GM12878 (cell line): ENCODE data around the gene MCC. TPM values are rescaled to one million over a fixed set of nuclear protein-coding genes. Genes with fewer than 3 reads are reported as not detected.

Experiments used
- ATAC-seq: fragments of 200-7000 bp; cut with Tn5 transposase; 3 replicates; pipeline ENCODE4 v1.9.1; 2020; ENCODE audit warnings: mild to moderate bottlenecking, moderate library complexity
- BruUV-seq: library from RNA; stranded (reverse); fragments of 400-500 nt; replicated peaks from 2 replicates; lab custom pipeline; 2021; lab: Mats Ljungman, UMichigan
- CTCF ChIA-PET: fragments of 300-600 bp; sonication (Branson Sonifier 250); formaldehyde crosslinking; extraction: SDS; loops from one replicate; lab custom pipeline; 2021; ENCODE audit warnings: inconsistent platforms; lab: Yijun Ruan, JAX
- POLR2A ChIA-PET: fragments of 350-600 bp; formaldehyde crosslinking; extraction: SDS; loops from one replicate; lab custom pipeline; 2021; ENCODE audit warnings: inconsistent platforms; lab: Charles Lee
- RAD21 ChIA-PET: fragments of 300-600 bp; sonication (Branson Sonifier 250); formaldehyde crosslinking; loops from one replicate; lab custom pipeline; 2023; ENCODE audit warnings: antibody characterized with exemption; ENCODE audit not compliant: unreplicated experiment; lab: Charles Lee
- SMC1A ChIA-PET: fragments of 300-600 bp; sonication (Branson Sonifier 250); formaldehyde crosslinking; loops from one replicate; lab custom pipeline; 2023; ENCODE audit not compliant: unreplicated experiment, uncharacterized antibody; lab: Charles Lee
- DNase-seq: peaks from one replicate; pipeline ENCODE4 v3.0.0-alpha.2; 2011; ENCODE audit warnings: low read depth, low spot score
- FAIRE-seq: peaks from 3 replicates; lab custom pipeline; 2011; peaks lifted over from hg19 to GRCh38; lab: Jason Lieb, UNC
- H2AFZ ChIP-seq: 2 replicates; pipeline ENCODE4 v1.6.0; 2011; ENCODE audit warnings: low read depth, low read length, control low read depth; ENCODE audit not compliant: control insufficient read depth
- H3K27ac ChIP-seq: 2 replicates; pipeline ENCODE4 v1.5.1; 2011; ENCODE audit warnings: control low read depth; ENCODE audit not compliant: control insufficient read depth, insufficient read depth
- H3K27me3 ChIP-seq, 2 experiments: replicated peaks in 1 of 2; 2 replicates each; pipeline versions ENCODE4 v1.6.0 to v1.6.1; 2011; ENCODE audit warnings: low read length in 1 of 2; ENCODE audit not compliant: control insufficient read depth in 2 of 2, insufficient read depth in 2 of 2
- H3K36me3 ChIP-seq, 2 experiments: 2 replicates each; pipeline ENCODE4 v1.5.1; 2011; ENCODE audit warnings: low read length in 1 of 2; ENCODE audit not compliant: control insufficient read depth in 2 of 2, insufficient read depth in 2 of 2
- H3K4me1 ChIP-seq: 2 replicates; pipeline ENCODE4 v1.6.1; 2011; ENCODE audit warnings: mild to moderate bottlenecking, low read length, moderate library complexity, mixed read lengths; ENCODE audit not compliant: control insufficient read depth, insufficient read depth
- H3K4me2 ChIP-seq: 2 replicates; pipeline ENCODE4 v1.6.0; 2011; ENCODE audit warnings: control low read depth; ENCODE audit not compliant: control insufficient read depth, insufficient read depth
- H3K4me3 ChIP-seq: fragments of 200-600 bp; sonication (generic); 2 replicates; pipeline ENCODE4 v1.5.1; 2016
- H3K79me2 ChIP-seq: 2 replicates; pipeline ENCODE4 v1.6.0; 2011; ENCODE audit warnings: low read length; ENCODE audit not compliant: control insufficient read depth, insufficient read depth
- H3K9ac ChIP-seq: 2 replicates; pipeline ENCODE4 v1.8.0; 2011; ENCODE audit warnings: low read length, control low read depth, mixed read lengths; ENCODE audit not compliant: control insufficient read depth, insufficient read depth
- H3K9me3 ChIP-seq: replicated peaks from 3 replicates; pipeline ENCODE4 v1.5.1; 2011; ENCODE audit warnings: mild to moderate bottlenecking, low read length; ENCODE audit not compliant: control insufficient read depth, insufficient read depth
- H4K20me1 ChIP-seq: 2 replicates; pipeline ENCODE4 v1.6.0; 2011; ENCODE audit not compliant: control insufficient read depth, insufficient read depth
- BACH1 ChIP-seq: fragments of 450-650 bp; IDR thresholded peaks from 2 replicates; pipeline ENCODE4 v1.6.1; 2017; ENCODE audit warnings: mild to moderate bottlenecking, borderline replicate concordance
- CREM ChIP-seq: IDR thresholded peaks from 2 replicates; pipeline ENCODE4 v1.6.1; 2014; ENCODE audit warnings: antibody characterized with exemption, low read depth
- MEF2A ChIP-seq: IDR thresholded peaks from 2 replicates; pipeline ENCODE4 v1.6.1; 2011; ENCODE audit warnings: low read depth, mild to moderate bottlenecking, low read length, moderate library complexity; ENCODE audit not compliant: insufficient read depth
- MTA3 ChIP-seq: IDR thresholded peaks from 2 replicates; pipeline ENCODE4 v1.6.1; 2012; ENCODE audit warnings: low read length, inconsistent platforms, borderline replicate concordance
- NR2C1 ChIP-seq: fragments of 450-650 bp; IDR thresholded peaks from 2 replicates; pipeline ENCODE4 v1.6.1; 2017; ENCODE audit warnings: antibody characterized with exemption, mild to moderate bottlenecking, moderate library complexity
- NR2F1 ChIP-seq: fragments of 450-650 bp; conservative IDR thresholded peaks from 2 replicates; pipeline ENCODE4 v1.6.1; 2017; ENCODE audit warnings: mild to moderate bottlenecking
- PAX5 ChIP-seq: IDR thresholded peaks from 2 replicates; pipeline ENCODE4 v1.6.1; 2011; ENCODE audit warnings: low read depth, low read length, borderline replicate concordance
- PML ChIP-seq: IDR thresholded peaks from 2 replicates; pipeline ENCODE4 v1.6.1; 2012; ENCODE audit warnings: low read length, inconsistent platforms
- POLR2AphosphoS2 ChIP-seq: IDR thresholded peaks from 2 replicates; pipeline ENCODE4 v1.6.1; 2011; ENCODE audit warnings: low read depth, mild to moderate bottlenecking, low read length, improper control_type of control experiment, moderate library complexity
- ZZZ3 ChIP-seq: IDR thresholded peaks from 2 replicates; pipeline ENCODE4 v1.6.1; 2011; ENCODE audit warnings: low read depth; ENCODE audit not compliant: control insufficient read depth, insufficient read length
- WGBS: methylation state at CpG from one replicate; pipeline ENCODE4 v1.1.6; 2016; ENCODE audit warnings: low lambda C conversion rate; ENCODE audit not compliant: insufficient replicate concordance, insufficient coverage; ENCODE audit errors: missing lambda C conversion rate; 5-methylcytosine and 5-hydroxymethylcytosine counted together
- in situ Hi-C: fragments of 300-500 bp; cut with MboI; formaldehyde crosslinking; loops from 9 replicates; pipeline ENCODE4 v1.14.3; 2018; ENCODE audit warnings: mixed read lengths
- intact Hi-C: fragments of 100-400 bp; cut with micrococcal nuclease; formaldehyde crosslinking; loops from one replicate; pipeline ENCODE4 v1.14.2; 2022; ENCODE audit not compliant: unreplicated experiment
- polyA plus RNA-seq, 11 experiments: library from polyadenylated mRNA; depleted of rRNA in 4 of 11; unstranded in 6 of 11; stranded (reverse) in 5 of 11; fragments of >200 nt; fragmentation: Nextera tagmentation in 4 of 11; fragmentation: Illumina TruSeq in 1 of 11; extraction: Ambion mirVana in 4 of 11; extraction: Trizol in 1 of 11; gene quantifications; 1 replicate in 1 of 11; 2 replicates in 10 of 11; pipeline versions ENCODE4 v1.2.1 to v1.2.3, GENCODE V29; 2011 to 2016; ENCODE audit warnings: inconsistent platforms in 2 of 11, missing spikeins in 2 of 11, low read depth in 1 of 11
- total RNA-seq, 4 experiments: library from RNA; depleted of rRNA in 3 of 4; stranded (reverse); fragments of >200 nt in 3 of 4; fragmentation: Illumina TruSeq in 1 of 4; extraction: Trizol in 1 of 4; gene quantifications; 2 replicates each; pipeline versions ENCODE4 v1.2.1 to v1.2.3, GENCODE V29; 2013 to 2021
- TF ChIP-seq, protein P1 (sequence below): fragments of 450-650 bp; conservative IDR thresholded peaks from 2 replicates; pipeline ENCODE4 v1.6.1; 2017; ENCODE audit warnings: mild to moderate bottlenecking, moderate library complexity
- TF ChIP-seq, protein P2 (sequence below): fragments of 150-350 bp; IDR thresholded peaks from 2 replicates; pipeline ENCODE4 v1.6.1; 2014; ENCODE audit warnings: mild to moderate bottlenecking, low read depth, low read length

The MCC gene
- total and polyA plus RNA-seq, 10 of the 15 experiments (the other 5 are each of a cell fraction or from before 2014, with no cell fraction given), result 0.03 to 0.86 (median 0.16) TPM

DNA sequence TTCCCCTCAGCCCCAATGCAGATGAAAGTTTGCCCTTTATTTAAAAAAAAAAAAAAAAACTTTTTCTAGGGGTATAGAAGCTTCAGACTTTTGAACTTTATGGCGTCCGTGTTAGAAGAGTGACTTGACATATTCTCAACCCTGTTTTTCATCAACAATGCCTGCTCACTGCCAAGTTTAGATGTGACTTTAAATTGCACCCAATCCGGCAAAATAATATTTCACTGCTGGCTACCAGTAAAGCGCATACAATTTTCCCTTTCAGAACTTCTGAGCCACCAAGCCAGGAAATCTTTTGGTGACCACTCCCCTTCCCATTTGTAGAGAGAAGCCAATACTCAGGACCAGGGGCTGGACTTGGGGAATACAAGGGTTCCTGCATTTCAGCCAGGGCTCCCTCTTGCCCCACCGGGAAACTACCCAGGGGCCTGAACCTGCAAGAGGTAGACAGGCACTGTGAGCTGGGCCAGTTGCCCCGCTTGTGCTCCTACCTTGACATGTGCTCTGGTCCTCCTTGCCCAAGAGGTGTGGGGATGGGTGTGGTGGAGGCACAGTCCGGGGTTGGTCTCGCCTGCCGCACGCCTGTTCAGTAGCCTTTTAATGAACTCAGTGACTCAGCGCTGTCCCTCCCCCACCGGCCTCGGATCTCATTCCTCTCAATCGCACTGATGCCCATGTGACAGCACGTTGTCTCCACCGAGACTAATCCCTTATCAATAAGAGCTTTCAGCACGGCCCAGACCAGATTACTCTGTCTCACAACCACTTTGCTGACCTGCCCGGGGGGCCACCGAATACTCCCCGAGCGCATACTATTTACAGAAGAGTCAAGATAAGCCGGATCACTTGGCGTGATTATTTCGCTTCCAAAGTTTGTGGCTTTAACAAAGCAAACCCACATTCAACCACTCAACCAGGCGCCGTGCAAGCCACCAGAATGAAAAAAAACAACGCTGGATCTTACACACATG is 285.2 kb downstream of the MCC start:
- Histone ChIP-seq H3K4me3 (no peak overlapping the region), H3K4me2 (no peak overlapping the region), H3K27me3 (peaks cover 0 to 1% of the 10 kb centered on the region in 2 experiments; a peak in 1 of 4 replicates), H2AFZ (no peak overlapping the region), H3K4me1 (no peaks in the 10 kb centered on the region)
- WGBS, result 61% methylated on average over 27 of the region's 27 CpGs
- FAIRE-seq (no peak), ATAC-seq (no peak), DNase-seq (no peak)
- TF ChIP-seq CREM, result no peak
- no peak for TF ChIP-seq MEF2A
- no peak for TF ChIP-seq ZZZ3
- TF ChIP-seq PML, result no peak
- TF ChIP-seq NR2C1, result no peak
- TF ChIP-seq, all 136 proteins: peak for 0
- RAD21 ChIA-PET, result no interaction called here
- H3K9me3 ChIP-seq, result no peaks in the 10 kb centered on the region
- POLR2A ChIA-PET, result interaction anchor here (0.6 to 0.7 kb wide), 2 partner anchors 8 to 44 kb away, joined by 3 to 6 read pairs; no protein-coding TSS in a partner anchor
- BruUV-seq, result no TSS peak
- no peaks in the 10 kb centered on the region for H3K79me2 ChIP-seq
- in situ Hi-C loops, result no loop called here
- SMC1A ChIA-PET, result interaction anchor here (0.6 kb wide), 1 partner anchor 510 kb away, joined by 3 read pairs; no protein-coding TSS in a partner anchor
- intact Hi-C loops, result no loop called here
- H4K20me1 ChIP-seq, result no peaks in the 10 kb centered on the region
- H3K36me3 ChIP-seq, result no peaks in the 10 kb centered on the region
- CTCF ChIA-PET, result interaction anchor here (0.6 to 1.5 kb wide), 3 partner anchors 173 to 477 kb away, joined by 3 read pairs; no protein-coding TSS in a partner anchor
- H3K9ac ChIP-seq, result no peak overlapping the region
- no peak overlapping the region for H3K27ac ChIP-seq

DNA sequence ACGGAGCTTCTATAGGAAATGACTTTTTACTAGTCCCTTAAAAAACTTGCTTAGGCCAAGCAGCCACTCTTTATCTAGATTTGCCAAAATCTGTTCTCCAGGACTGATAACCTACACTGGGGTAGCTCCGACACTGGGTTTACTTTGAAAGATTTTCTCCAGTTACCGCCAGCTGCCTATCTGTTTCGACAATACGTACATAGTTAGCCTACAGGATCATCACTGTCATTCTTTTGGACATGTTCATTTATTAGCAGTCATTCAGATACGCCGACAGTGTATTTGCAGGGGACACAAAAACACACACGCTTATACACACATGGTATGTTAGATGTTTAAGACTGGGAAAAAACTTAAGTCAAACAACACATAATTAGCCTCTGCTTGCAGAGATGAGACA is 286.0 kb downstream of the MCC start:
- ATAC-seq, result no peak
- CTCF ChIA-PET, result interaction anchor here (0.6 to 1.5 kb wide), 4 partner anchors 174 to 478 kb away, joined by 3 to 4 read pairs (median 3); no protein-coding TSS in a partner anchor
- TF ChIP-seq, protein P1, sequence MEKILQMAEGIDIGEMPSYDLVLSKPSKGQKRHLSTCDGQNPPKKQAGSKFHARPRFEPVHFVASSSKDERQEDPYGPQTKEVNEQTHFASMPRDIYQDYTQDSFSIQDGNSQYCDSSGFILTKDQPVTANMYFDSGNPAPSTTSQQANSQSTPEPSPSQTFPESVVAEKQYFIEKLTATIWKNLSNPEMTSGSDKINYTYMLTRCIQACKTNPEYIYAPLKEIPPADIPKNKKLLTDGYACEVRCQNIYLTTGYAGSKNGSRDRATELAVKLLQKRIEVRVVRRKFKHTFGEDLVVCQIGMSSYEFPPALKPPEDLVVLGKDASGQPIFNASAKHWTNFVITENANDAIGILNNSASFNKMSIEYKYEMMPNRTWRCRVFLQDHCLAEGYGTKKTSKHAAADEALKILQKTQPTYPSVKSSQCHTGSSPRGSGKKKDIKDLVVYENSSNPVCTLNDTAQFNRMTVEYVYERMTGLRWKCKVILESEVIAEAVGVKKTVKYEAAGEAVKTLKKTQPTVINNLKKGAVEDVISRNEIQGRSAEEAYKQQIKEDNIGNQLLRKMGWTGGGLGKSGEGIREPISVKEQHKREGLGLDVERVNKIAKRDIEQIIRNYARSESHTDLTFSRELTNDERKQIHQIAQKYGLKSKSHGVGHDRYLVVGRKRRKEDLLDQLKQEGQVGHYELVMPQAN, result no peak
- TF ChIP-seq NR2F1 (no peak), MTA3 (no peak), PAX5 (no peak), BACH1 (no peak), POLR2AphosphoS2 (no peak)
- TF ChIP-seq, protein P2, sequence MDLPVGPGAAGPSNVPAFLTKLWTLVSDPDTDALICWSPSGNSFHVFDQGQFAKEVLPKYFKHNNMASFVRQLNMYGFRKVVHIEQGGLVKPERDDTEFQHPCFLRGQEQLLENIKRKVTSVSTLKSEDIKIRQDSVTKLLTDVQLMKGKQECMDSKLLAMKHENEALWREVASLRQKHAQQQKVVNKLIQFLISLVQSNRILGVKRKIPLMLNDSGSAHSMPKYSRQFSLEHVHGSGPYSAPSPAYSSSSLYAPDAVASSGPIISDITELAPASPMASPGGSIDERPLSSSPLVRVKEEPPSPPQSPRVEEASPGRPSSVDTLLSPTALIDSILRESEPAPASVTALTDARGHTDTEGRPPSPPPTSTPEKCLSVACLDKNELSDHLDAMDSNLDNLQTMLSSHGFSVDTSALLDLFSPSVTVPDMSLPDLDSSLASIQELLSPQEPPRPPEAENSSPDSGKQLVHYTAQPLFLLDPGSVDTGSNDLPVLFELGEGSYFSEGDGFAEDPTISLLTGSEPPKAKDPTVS, result no peak

More for the DNA sequence above, 286.0 kb downstream of the MCC start:
- Histone ChIP-seq H3K27ac (no peak overlapping the region), H3K4me1 (no peaks in the 10 kb centered on the region), H3K9ac (no peak overlapping the region), H3K9me3 (no peaks in the 10 kb centered on the region), H3K27me3 (peaks cover 0 to 1% of the 10 kb centered on the region in 2 experiments; a peak in 1 of 4 replicates), H3K4me2 (no peak overlapping the region), H2AFZ (no peak overlapping the region), H3K36me3 (no peaks in the 10 kb centered on the region), H4K20me1 (no peaks in the 10 kb centered on the region), H3K79me2 (no peaks in the 10 kb centered on the region), H3K4me3 (no peak overlapping the region)
- 66% methylated on average over 8 of the region's 8 CpGs for WGBS
- no TSS peak for BruUV-seq
- DNase-seq (no peak), FAIRE-seq (no peak)
- in situ Hi-C loops, result no loop called here
- intact Hi-C loops, result no loop called here
- SMC1A ChIA-PET, result no interaction called here
- RAD21 ChIA-PET, result no interaction called here
- POLR2A ChIA-PET, result interaction anchor here (0.7 kb wide), 1 partner anchor 45 kb away, joined by 6 read pairs; no protein-coding TSS in a partner anchor
